ENCODE data around the gene RNF212B. TPM values are rescaled to one million over a fixed set of nuclear protein-coding genes. Genes with fewer than 3 reads are reported as not detected.
A peak's percentile ranks its signal among the peaks of the same experiment; 100 is the strongest.

RNF212B gene
- total RNA-seq, 1 experiment from 2014 or later: not detected

GRCh38 chr14:23296012-23296777 is 58.5 kb downstream of the RNF212B start:
- no peak for DNase-seq (ENCODE audit: low read depth)

- DNase-seq (ENCODE audit: low read depth): no peak
Measured at GRCh38 chr14:23297096-23297495, 59.4 kb downstream of the RNF212B start.

- no peak for DNase-seq (ENCODE audit: low read depth)
Measured at GRCh38 chr14:23297611-23298277, 60.0 kb downstream of the RNF212B start.

DNA sequence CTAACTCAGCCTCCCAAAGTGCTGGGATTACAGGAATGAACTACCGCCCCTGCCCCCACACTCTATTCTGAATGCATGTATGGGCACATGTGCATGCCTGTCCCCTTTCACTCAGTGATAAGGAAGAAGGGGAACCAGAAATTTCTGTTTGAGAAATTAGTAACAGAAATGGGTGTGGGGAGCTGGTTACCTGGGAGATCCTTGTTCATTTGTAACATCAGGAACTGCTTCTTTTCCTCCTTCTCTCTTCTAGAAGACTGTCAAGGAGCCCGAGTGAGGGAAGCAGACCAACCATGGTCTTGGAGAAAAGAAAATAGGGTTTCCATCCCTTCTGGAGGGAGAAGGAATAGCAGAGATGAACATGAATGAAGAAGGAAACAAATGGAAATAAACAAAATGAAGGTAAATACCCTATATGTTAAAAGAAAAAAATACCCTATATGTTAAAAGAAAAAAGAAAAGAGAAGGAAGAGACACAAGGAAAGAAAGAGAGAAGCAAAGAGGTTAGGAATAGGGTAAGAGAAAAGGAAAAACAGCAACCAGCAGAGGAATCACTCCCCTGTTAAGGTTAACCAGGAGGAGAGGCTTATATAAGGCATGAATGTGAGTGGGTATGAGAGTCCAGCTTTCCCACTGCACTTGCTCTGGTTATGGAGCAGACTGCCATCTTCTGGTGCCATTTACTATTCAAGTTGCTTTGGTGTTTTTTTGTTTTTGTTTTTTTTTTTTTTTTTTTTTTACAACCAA is 61.6 kb downstream of the RNF212B start:
- DNase-seq (ENCODE audit: low read depth): no peak

DNA sequence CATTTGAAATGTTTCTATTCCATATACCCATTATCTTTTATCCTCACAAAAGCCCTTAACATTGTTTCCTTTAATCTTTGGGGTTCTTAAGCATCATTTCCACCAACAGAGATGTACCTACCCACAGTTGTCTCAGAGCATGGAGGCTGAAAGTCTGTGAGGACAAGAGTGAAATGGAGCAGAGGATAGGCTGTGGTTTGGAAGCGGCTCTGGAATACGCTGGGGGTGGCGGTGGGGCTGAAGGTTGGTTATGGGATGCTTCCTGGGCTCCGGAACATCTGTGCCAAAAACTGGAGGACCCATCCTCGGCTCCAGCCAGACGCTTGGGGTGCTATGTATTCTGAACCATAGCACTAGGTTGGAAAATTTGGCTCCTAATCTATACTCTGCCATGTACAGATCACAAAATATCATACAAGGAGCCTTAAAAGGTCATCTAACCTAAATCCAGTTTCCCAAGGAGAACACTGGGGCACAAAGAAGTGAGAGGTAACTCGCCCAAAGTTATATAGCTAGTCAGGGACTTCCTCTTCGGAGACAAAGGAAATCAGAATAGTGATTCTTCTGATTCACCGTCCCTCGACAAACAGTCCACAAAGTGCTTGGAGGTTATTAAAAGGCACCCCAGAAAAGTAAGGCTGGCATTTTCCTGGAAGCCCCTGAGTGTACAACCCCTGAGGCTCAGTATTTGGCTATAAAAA is 62.4 kb downstream of the RNF212B start:
- no peak for DNase-seq (ENCODE audit: low read depth)

GRCh38 chr14:23300687-23301223 is 63.0 kb downstream of the RNF212B start:
- DNase-seq (ENCODE audit: low read depth): peak; percentile 43

DNA sequence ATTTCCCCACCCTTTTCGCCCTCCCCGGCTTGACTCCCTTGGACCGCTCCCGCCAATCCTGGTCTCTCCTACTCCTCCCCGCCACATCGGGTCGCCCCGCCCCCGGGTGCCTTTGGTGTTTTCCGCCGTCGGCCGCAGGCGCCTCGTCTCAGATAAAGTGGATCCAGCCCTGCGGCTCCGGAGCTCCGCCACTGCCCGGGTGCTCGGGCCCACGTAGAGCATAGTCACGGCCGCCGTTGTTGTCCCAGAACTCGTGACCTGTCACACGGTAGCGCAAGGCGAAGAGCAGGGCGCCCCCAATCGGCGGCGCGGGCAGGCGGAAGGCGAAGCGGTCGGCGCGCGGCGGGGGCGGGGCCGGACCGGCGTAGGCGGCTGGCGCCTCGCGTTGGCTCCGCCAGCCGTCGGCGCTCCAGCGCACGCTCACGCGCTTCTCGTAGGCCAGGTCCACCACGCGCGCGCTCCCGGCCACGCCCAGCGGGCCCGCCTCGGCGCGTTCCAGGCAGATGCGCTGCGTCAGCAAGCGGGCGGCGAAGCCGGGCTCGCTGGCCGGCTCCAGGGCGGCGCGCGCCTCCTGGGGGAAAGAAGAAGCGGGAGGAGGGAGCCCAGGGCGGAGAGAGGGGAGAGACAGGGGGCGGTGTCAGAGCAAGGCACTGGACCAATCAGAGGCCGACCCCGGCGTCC is 63.7 kb downstream of the RNF212B start:
- DNase-seq (ENCODE audit: low read depth): peak; percentile 100

DNA sequence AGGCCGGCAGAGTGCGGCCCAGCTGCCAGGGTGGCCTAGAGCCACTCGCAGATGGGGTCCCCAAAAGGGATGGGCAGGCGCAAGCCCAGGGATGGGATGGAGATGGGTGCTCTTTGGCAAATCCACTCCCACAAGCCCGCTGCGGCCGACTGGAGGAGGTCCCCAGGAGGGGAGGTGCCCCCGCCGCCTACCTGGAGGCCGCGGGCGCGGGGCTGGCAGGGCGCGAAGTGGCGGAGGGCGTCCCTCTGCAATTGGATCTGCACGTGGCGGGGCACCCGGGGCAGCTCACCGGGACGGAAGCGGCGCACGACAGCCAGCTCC is 64.2 kb downstream of the RNF212B start:
- DNase-seq (ENCODE audit: low read depth): no peak

- DNase-seq (ENCODE audit: low read depth): peak; percentile 77
Measured at GRCh38 chr14:23302290-23303225, 64.8 kb downstream of the RNF212B start, which contains the start of gene PPP1R3E. Gene PPP1R3E, minus strand, starts transcription at chr14:23302859. Its CDS starts 283 bp downstream, at chr14:23302576.

- DNase-seq (ENCODE audit: low read depth): peak; percentile 97
Measured at GRCh38 chr14:23306412-23307145, 68.8 kb downstream of the RNF212B start, which contains the start of gene BCL2L2. Gene BCL2L2, plus strand, starts transcription at chr14:23306833. Its CDS starts 935 bp downstream, at chr14:23307768.

GRCh38 chr14:23307146-23307530 is 69.4 kb downstream of the RNF212B start:
- DNase-seq (ENCODE audit: low read depth): no peak

- DNase-seq (ENCODE audit: low read depth): peak; percentile 68
Measured at GRCh38 chr14:23307687-23308644, 70.2 kb downstream of the RNF212B start.

DNA sequence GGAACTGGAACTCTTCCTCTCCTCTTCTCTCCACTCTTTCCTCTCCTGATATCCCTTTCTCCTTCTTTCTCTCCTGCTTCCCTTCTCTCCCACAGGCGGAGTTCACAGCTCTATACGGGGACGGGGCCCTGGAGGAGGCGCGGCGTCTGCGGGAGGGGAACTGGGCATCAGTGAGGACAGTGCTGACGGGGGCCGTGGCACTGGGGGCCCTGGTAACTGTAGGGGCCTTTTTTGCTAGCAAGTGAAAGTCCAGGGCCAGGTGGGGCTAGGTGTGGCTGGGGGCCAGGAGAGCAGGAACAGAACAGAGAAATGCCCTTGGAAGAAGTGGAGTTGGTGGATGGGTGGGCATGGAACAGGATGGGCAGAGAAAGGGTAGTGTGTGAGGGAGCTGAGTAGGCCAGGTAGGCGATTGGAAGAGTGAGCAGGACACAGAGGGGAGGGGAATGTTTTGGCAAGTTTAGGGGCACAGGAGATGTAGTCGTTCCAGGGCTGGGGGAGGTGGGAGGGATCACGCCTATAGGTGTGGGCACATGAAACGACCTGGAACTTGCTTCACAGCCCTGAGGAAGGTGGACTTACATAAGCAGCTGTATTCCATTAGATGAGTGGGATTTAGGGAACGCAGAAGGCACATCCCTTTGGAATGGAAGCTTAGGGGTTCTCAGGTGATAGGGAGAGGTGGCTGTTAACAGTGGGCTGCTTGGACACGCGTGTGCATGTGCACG is 71.1 kb downstream of the RNF212B start:
- no peak for DNase-seq (ENCODE audit: low read depth)

- no peak for DNase-seq (ENCODE audit: low read depth)
Measured at GRCh38 chr14:23310546-23310945, 72.8 kb downstream of the RNF212B start.

DNA sequence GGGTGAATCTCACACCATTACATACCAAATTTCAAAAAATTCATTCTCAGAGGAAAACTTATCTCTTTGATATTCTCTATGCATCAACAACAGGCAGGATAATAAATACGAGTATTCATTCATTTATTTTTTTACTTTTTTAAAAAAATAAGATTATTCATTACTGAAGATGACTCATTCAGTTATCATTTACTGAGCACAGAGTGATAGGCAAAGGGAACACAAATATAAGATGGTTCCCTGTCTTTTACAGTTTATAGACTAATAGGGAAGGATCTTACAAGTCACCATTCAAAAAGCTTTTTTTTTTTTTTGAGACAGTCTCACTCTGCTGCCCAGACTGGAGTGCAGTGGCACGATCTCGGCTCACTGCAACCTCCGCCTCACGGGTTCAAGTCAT is 78.6 kb downstream of the RNF212B start:
- no peak for DNase-seq (ENCODE audit: low read depth)

DNA sequence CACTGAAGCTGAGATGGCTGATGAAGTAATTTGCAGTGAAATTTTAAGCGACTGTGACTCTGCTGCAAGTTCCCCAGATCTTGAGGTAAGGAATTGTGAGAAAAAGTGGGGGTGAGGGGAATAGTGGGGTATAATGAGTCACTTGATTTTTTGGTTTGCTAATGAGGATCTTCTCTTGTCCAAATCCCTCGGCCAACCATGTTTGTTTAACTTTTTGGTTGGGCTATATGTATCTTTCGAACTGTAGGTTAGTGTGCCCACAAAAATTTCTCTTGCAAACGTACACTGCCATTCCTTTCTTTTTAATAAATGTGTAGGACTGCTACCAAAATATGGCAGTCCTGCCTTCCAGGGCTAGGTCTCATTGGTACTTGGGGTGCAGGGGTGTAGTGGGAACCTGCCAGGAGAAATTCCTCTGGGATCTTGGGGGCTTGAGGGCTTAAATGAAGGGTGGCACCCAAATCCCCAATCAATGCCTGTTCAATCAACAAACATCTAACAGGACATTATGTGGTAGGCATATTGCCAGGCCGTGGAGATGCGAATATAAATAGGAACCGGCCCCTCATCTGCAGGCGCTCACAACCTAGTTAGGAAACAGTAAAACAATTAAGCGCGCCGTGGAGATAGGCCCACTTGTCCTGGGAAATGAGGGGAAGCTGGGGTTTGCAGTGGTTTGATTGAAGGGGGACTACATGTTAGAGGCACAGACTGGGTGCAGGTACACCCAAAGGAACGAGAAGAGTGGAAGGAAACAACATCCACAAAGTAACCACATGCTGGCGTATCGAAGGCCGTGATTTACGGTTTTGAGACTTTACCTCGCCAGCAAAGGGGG is 82.2 kb downstream of the RNF212B start:
- DNase-seq (ENCODE audit: low read depth): no peak

Data from Daoy (cell line).